IPS DF 6.9 (cell line): ENCODE data around the gene RAD51B.

ENCODE experiments used
- DNase-seq: peaks from one replicate; pipeline ENCODE4 v3.0.0-alpha.2; 2013; ENCODE audit warnings: low read depth, low spot score
- H3K27ac ChIP-seq: one replicate; pipeline ENCODE4 v1.5.1; 2013; ENCODE audit warnings: low read length, control low read depth
- H3K27me3 ChIP-seq: 2 replicates; pipeline ENCODE4 v1.6.1; 2013; ENCODE audit warnings: mild to moderate bottlenecking, low read length; ENCODE audit not compliant: control insufficient read depth, insufficient read depth
- H3K36me3 ChIP-seq: 2 replicates; pipeline ENCODE4 v1.6.1; 2013; ENCODE audit warnings: low read length; ENCODE audit not compliant: control insufficient read depth, insufficient read depth
- H3K4me1 ChIP-seq: 2 replicates; pipeline ENCODE4 v1.6.1; 2013; ENCODE audit warnings: low read length; ENCODE audit not compliant: control insufficient read depth, insufficient read depth
- H3K4me3 ChIP-seq: 2 replicates; pipeline ENCODE4 v1.5.1; 2013; ENCODE audit warnings: mild to moderate bottlenecking, low read length
- H3K9me3 ChIP-seq: 2 replicates; pipeline ENCODE4 v1.6.1; 2013; ENCODE audit warnings: low read length, inconsistent platforms; ENCODE audit not compliant: control insufficient read depth, insufficient read depth
- WGBS: extraction: QIAGEN DNeasy Blood & Tissue Kit; methylation state at CpG from one replicate; pipeline ENCODE4 v1.1.7; 2013; ENCODE audit warnings: mixed read lengths, missing lambda C conversion rate; ENCODE audit not compliant: insufficient read length, insufficient coverage; 5-methylcytosine and 5-hydroxymethylcytosine counted together

The RAD51B gene

DNA sequence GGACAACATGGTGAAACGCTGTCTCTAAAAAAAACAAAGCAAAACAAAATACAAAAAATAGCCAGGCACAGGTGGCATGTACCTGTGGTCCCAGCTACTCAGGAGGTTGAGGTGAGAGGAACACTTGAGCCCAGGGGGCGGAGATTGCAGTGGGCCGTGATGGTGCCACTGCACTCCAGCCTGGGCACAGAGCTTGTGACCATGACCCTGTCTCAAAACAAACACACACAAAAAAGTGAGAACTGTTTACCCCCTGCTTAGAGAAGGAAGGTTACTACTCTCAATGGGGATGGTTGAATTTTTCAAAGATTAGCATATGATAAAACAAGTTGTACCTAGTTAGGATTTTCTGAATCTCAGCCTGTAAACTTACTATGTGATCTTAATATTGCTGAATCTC, 905.3 kb downstream of the RAD51B start:
- H3K27me3 ChIP-seq = no peaks in the 10 kb centered on the region
- H3K4me3 ChIP-seq = no peak overlapping the region
- H3K4me1 ChIP-seq = no peaks in the 10 kb centered on the region
- no peak for DNase-seq
- H3K27ac ChIP-seq = no peak overlapping the region
- no CpG with 5 or more reads among the region's 3 CpGs for WGBS
- H3K36me3 ChIP-seq = no peaks in the 10 kb centered on the region
- H3K9me3 ChIP-seq = no peaks in the 10 kb centered on the region

DNA sequence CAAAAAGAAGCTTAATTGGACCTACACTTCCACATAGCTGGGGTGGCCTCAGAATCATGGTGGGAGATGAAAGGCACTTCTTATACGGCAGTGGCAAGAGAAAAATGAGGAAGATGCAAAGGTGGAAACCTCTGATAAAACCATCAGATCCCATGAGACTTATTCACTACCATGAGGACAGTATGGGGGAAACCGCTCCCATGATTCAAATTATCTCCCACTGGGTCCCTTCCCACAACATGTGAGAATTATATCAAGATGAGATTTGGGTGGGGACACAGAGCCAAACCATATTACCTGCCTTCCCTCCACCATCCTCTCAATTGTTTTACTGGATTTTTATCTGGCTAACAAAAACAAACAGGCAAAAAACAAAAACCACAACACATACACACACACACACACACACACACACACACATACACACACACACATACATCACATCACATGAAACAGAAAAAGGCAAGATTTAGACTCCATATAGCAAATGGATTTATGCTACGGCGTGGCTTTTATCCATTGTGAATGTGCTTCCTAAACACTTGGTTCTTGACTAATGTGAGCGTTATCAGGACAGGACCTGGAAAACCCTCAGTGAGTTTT, 906.6 kb downstream of the RAD51B start:
- Histone ChIP-seq H3K4me1 (peaks cover 3% of the 10 kb centered on the region; the same call in 1 of the 2 replicates), H3K27me3 (no peaks in the 10 kb centered on the region), H3K36me3 (no peaks in the 10 kb centered on the region), H3K27ac (no peak overlapping the region), H3K9me3 (no peaks in the 10 kb centered on the region), H3K4me3 (no peak overlapping the region)
- WGBS = no CpG with 5 or more reads among the region's 5 CpGs
- no peak for DNase-seq

DNA sequence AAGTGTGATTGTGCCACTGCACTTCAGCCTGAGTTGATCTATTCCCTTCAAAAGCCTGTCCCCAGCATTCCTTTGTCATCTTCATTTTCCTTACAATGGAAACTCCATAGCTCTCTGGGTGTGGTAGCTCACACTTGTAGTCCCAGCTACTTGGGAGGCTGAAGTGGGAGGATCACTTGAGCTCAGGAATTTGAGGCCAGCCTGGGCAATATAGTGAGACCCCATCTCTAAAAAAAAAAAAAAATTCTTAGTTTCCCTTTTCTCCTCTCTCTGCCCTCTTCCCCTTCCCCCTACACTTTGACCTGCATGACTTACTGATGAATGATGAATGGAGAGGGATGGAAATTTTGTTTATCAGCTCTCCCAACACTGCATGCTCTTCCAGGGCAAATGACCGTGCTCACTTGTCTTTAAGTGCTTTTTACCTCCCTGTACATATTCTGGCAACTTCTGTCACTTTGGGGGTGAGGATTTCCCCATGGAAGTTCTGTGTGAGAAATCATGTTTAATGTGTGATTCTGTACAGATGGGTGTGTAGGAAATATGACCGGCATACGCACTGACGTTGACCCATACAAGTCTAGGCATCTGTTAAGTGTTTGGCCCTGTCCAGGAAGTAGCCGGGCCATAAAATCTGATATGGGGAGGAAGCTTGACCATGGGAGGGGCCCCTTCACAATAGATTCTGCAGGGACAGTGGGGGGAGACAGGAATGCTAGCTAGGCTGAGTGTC, 907.9 kb downstream of the RAD51B start:
- no peak for DNase-seq
- H3K27me3 ChIP-seq = no peaks in the 10 kb centered on the region
- no CpG with 5 or more reads among the region's 5 CpGs for WGBS
- H3K27ac ChIP-seq = no peak overlapping the region
- H3K9me3 ChIP-seq = no peaks in the 10 kb centered on the region
- H3K4me3 ChIP-seq = no peak overlapping the region
- H3K36me3 ChIP-seq = no peaks in the 10 kb centered on the region
- H3K4me1 ChIP-seq = peaks cover 5% of the 10 kb centered on the region

DNA sequence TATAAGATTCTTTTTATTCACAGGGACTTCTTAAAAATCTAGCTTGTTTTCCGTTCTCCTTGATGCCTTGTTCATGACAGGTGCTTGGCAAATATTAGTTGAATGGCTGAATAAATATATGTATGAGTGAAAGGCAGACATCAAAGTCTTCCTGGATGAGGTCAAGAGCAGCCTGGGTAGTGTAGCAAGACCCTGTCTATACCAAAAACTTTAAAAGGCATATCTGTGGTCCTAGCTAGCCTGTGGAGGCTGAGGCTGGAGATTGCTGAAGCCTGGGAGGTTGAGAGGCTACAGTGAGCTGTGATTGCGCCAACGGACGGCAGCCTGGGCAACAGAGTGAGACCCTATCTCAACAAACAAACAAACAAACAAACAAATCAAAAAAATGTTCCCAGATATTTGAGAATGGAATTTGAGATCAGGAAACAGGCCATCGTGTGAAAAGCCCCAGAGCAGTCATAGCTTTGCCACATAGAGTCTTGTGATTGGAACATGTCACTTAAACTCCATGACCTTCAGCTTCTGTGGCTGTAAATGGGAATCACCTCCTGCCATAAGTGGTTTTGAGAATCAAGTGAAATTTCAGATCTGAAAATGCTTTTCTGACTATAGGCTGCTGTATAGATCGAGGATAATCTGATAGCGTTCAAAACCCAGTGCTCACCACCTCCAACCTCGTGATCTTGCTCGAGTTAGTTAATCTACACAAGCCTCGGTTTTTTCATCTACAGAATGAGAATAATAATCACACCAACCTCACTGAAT, 908.9 kb downstream of the RAD51B start:
- Histone ChIP-seq H3K4me1 (peaks cover 5% of the 10 kb centered on the region), H3K4me3 (no peak overlapping the region), H3K36me3 (no peaks in the 10 kb centered on the region), H3K27me3 (no peaks in the 10 kb centered on the region), H3K27ac (no peak overlapping the region), H3K9me3 (no peaks in the 10 kb centered on the region)
- WGBS = no CpG with 5 or more reads among the region's 10 CpGs
- DNase-seq = no peak

DNA sequence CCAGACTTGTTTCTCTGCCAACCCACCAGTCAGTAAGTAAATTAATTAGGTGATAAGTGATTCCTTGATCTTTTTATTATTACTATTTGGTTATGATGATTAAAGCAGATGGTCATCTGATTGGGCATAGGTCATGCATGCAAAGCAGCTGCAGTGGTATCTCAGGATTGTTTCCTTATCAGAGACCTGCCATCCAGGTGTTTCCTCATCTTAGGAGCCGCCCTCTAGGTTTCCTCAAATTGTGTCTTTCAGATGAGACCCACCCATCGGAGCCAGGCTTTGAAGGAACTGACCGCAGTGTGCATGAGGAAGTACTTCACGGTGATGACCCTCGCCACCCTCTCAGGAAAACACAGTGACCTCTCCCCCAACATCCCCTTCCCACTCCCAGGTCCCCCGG, 910.0 kb downstream of the RAD51B start:
- H3K36me3 ChIP-seq = no peaks in the 10 kb centered on the region
- DNase-seq = no peak
- no peak overlapping the region for H3K27ac ChIP-seq

DNA sequence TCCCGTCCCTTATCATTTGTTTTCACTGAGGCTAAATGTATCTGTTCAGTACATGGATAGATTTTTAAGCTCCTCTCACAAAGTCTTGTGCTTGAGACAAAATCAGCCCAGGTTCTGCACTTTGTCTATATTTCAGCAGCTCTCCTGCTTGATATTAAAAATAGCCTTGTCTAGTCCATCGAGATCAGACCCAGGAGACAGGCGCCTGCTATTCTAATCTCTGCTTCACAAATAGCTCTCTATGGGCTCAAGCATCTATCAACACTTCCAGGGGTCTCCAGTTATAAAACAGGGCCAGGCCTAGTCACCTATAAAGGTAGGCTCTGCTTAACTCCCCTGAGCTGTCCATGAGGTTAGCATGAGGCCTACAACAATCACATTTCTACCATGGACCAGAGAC, 910.8 kb downstream of the RAD51B start:
- Histone ChIP-seq H3K4me3 (no peak overlapping the region), H3K27me3 (no peaks in the 10 kb centered on the region), H3K4me1 (peaks cover 5% of the 10 kb centered on the region), H3K9me3 (no peaks in the 10 kb centered on the region), H3K27ac (no peak overlapping the region), H3K36me3 (no peaks in the 10 kb centered on the region)
- no CpG with 5 or more reads among the region's 3 CpGs for WGBS
- no peak for DNase-seq

More for the DNA sequence above, 910.0 kb downstream of the RAD51B start:
- peaks cover 5% of the 10 kb centered on the region for H3K4me1 ChIP-seq
- no peak overlapping the region for H3K4me3 ChIP-seq
- no CpG with 5 or more reads among the region's 6 CpGs for WGBS
- no peaks in the 10 kb centered on the region for H3K27me3 ChIP-seq
- no peaks in the 10 kb centered on the region for H3K9me3 ChIP-seq

DNA sequence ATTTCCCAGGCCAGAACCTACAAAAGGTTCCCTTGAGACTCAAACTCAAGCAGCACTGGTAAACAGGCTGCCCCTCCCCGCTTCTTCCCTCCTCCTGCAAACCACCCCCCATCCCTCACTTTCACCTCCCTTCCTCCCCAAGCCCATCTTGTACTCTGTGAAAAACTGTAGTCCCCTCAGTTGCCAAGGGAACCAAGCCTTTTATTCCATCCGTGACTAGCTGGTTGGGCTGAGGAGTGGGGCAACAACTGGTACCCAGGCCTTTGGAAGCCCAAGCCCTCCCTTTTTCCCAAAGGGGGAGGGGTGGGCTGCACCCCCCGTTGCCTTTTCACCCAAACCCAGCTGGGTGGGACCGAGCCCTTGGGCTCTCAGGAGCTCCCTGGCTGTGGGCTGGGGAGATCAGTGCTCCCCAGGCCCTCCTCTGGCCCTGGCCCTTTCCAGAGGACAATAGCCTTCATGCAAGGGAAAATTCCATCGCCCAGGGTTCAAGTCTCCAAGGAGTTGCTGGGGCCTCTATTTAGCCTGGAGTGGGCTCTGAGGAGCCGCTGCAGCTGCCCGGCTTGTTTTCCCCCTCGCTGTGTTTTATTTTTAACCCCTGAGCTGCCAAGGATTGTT, 911.3 kb downstream of the RAD51B start:
- no peaks in the 10 kb centered on the region for H3K27me3 ChIP-seq
- H3K4me1 ChIP-seq = peaks cover 5% of the 10 kb centered on the region
- H3K9me3 ChIP-seq = no peaks in the 10 kb centered on the region
- no peak for DNase-seq
- H3K36me3 ChIP-seq = no peaks in the 10 kb centered on the region
- H3K27ac ChIP-seq = no peak overlapping the region
- no CpG with 5 or more reads among the region's 8 CpGs for WGBS
- no peak overlapping the region for H3K4me3 ChIP-seq

DNA sequence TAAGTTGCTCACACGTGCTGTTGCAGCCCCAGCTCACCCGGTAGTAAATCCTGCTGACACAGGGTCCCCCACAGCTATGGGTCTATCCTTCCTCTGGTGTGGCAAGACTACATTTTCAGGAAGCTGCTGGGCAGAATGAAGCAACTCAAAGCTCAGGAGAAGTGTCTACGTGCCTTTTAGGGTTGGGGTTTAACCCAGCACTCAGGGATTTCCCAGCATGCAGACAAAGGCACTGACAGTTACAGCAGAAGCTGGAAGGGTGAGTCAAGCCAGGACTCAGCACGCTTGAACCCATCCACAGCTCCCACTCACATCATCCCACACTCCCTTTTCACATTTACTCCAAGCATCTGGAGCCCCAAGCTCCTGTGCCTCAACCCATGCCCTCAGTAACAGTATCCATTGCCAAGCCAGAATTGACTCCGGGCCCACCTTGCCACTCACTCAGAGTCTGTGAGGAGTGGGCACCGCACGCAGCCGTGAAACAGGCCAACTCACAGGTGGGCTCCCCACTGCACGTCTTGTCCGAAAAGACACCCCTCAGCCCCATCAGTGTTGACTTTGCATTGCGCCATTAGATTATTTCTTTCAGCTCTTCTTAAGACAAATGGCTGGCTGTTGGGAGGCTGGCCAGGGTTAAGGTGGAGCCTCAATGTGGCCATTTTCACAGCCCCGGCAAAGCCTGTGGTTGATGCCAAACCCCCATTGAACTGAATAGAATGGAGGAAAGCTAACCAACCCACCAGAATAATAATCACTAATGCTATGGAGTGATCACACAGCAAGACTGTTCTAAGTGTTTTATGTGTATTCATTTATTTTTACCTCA, 913.7 kb downstream of the RAD51B start:
- peaks cover 7% of the 10 kb centered on the region for H3K4me1 ChIP-seq

DNA sequence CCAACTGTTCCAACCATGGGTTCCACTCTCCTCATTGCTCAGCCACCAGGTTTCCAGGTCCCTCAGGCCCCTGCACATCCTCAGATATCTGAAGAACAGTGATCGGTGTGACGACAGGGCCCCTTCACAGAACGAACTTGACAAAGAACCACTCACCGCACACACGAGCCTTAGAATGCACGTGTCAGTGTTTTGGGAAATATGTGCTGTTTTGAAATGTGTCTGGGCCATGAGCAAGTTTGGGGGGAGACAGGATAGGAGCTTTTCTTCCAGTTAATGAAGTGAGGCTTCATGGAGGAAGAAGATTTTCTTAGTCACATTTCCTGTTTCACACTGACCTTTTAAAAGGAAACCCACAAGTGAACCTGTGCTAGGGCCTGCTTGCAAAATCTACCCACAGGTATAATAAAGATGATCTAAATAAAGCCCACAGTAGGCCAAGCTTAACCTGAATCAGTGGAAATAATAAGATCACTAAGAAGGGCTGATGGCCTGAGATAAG, 914.7 kb downstream of the RAD51B start:
- no peaks in the 10 kb centered on the region for H3K9me3 ChIP-seq
- WGBS = no CpG with 5 or more reads among the region's 6 CpGs
- H3K4me3 ChIP-seq = no peak overlapping the region
- peaks cover 7% of the 10 kb centered on the region for H3K4me1 ChIP-seq
- H3K27ac ChIP-seq = no peak overlapping the region
- no peaks in the 10 kb centered on the region for H3K36me3 ChIP-seq
- H3K27me3 ChIP-seq = no peaks in the 10 kb centered on the region
- no peak for DNase-seq

More for the DNA sequence above, 913.7 kb downstream of the RAD51B start:
- WGBS = no CpG with 5 or more reads among the region's 12 CpGs
- Histone ChIP-seq H3K27me3 (no peaks in the 10 kb centered on the region), H3K4me3 (no peak overlapping the region; the same call in 1 of the 2 replicates), H3K9me3 (no peaks in the 10 kb centered on the region), H3K27ac (no peak overlapping the region), H3K36me3 (no peaks in the 10 kb centered on the region)
- DNase-seq = no peak
